Panc1 (cell line): ENCODE data around the gene CD151.

Source experiments
- POLR2AphosphoS5 ChIP-seq: IDR thresholded peaks from 2 replicates; pipeline ENCODE4 v1.6.1; 2012; ENCODE audit warnings: mild to moderate bottlenecking, low read depth, low read length, moderate library complexity
- REST ChIP-seq, 2 experiments: IDR thresholded peaks; 2 replicates each; pipeline ENCODE4 v1.6.1; 2011 to 2012; ENCODE audit warnings: low read depth in 2 of 2, control low read depth in 1 of 2, low read length in 1 of 2, mild to moderate bottlenecking in 1 of 2, moderate library complexity in 1 of 2; ENCODE audit not compliant: insufficient read depth in 1 of 2
- SIN3A ChIP-seq: IDR thresholded peaks from 2 replicates; pipeline ENCODE4 v1.6.1; 2012; ENCODE audit warnings: low read depth, mild to moderate bottlenecking, low read length, moderate library complexity, borderline replicate concordance; ENCODE audit not compliant: insufficient read depth
- TF ChIP-seq, protein P1 (sequence below): fragments of 450-650 bp; IDR thresholded peaks from 2 replicates; pipeline ENCODE4 v1.5.1; 2017; ENCODE audit warnings: mild to moderate bottlenecking

DNA sequence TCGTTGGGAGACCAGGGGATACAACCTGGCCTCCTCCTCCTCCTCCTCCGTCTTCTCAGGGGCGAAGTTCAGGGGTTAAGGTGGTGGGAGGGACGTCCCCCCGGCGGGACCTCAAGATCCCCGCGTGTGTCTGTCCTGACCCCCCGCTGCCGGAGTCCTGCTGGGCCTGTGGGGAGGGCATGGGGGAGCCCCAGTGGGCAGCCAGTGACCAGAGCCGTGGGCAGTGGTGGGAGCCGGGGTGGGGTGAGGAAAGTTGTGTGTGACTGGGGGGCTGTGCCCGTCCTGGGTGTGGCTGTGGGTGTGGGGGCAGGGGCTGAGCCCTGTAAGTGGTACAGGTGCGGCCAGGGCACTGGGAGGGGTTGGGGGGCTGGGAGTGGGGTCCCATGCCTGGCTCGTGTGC lies 20.0 kb downstream of the CD151 start:
- TF ChIP-seq POLR2AphosphoS5 = no peak
- TF ChIP-seq, protein P1, sequence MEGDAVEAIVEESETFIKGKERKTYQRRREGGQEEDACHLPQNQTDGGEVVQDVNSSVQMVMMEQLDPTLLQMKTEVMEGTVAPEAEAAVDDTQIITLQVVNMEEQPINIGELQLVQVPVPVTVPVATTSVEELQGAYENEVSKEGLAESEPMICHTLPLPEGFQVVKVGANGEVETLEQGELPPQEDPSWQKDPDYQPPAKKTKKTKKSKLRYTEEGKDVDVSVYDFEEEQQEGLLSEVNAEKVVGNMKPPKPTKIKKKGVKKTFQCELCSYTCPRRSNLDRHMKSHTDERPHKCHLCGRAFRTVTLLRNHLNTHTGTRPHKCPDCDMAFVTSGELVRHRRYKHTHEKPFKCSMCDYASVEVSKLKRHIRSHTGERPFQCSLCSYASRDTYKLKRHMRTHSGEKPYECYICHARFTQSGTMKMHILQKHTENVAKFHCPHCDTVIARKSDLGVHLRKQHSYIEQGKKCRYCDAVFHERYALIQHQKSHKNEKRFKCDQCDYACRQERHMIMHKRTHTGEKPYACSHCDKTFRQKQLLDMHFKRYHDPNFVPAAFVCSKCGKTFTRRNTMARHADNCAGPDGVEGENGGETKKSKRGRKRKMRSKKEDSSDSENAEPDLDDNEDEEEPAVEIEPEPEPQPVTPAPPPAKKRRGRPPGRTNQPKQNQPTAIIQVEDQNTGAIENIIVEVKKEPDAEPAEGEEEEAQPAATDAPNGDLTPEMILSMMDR = no peak
- no peak for TF ChIP-seq REST (IDR thresholded peaks at IDR 0.05; ENCODE audit: insufficient read depth in 1 of 2, low read depth in 2 of 2, low read length in 1 of 2)
- no peak for TF ChIP-seq SIN3A
